22Rv1 (cell line): ENCODE results near the gene DTNB.

Source experiments
- ZFX ChIP-seq: fragments of 450-650 bp; IDR thresholded peaks from 2 replicates; pipeline ENCODE4 v1.6.1; 2017; ENCODE audit warnings: antibody characterized with exemption, borderline replicate concordance
- TF ChIP-seq, protein P1 (sequence below): fragments of 450-650 bp; IDR thresholded peaks from 2 replicates; pipeline ENCODE4 v1.5.1; 2017; ENCODE audit warnings: mild to moderate bottlenecking

DNA sequence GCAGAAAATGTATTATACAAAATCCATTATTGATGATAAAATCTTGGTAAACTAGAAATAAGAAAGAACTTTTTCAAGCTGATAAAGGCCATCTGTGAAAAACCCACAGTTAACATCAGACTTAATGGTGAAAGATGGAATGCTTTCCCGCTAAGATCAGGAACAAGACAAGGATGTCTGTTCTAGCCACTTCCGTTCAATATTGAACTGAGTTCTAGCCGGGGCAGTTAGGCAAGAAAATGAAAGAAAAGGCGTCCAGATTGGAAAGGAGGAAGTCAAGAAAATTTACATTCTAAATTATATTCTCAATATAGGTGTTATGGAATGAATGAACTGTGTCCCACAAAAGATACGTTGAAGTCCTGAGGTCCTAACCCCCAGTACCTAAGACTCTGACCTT, 39.1 kb upstream of the DTNB start:
- TF ChIP-seq, protein P1, sequence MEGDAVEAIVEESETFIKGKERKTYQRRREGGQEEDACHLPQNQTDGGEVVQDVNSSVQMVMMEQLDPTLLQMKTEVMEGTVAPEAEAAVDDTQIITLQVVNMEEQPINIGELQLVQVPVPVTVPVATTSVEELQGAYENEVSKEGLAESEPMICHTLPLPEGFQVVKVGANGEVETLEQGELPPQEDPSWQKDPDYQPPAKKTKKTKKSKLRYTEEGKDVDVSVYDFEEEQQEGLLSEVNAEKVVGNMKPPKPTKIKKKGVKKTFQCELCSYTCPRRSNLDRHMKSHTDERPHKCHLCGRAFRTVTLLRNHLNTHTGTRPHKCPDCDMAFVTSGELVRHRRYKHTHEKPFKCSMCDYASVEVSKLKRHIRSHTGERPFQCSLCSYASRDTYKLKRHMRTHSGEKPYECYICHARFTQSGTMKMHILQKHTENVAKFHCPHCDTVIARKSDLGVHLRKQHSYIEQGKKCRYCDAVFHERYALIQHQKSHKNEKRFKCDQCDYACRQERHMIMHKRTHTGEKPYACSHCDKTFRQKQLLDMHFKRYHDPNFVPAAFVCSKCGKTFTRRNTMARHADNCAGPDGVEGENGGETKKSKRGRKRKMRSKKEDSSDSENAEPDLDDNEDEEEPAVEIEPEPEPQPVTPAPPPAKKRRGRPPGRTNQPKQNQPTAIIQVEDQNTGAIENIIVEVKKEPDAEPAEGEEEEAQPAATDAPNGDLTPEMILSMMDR, result no peak
- no peak for TF ChIP-seq ZFX
